Kidney (tissue), 14 donors: ENCODE measurements around the gene GCSAM. TPM values are rescaled to one million over a fixed set of nuclear protein-coding genes. Genes with fewer than 3 reads are reported as not detected.
A peak's percentile ranks its signal among the peaks of the same experiment; 100 is the strongest.

Experiments used
- DNase-seq, 5 donors: peaks; one replicate each; pipeline ENCODE4 v3.0.0-alpha.2; 2013 to 2020
- FAIRE-seq: peaks from 2 replicates; lab custom pipeline; 2012; peaks lifted over from hg19 to GRCh38; lab: Jason Lieb, UNC
- H3K27ac ChIP-seq, 2 donors: one replicate each; pipeline ENCODE4 v1.7.0; 2013; ENCODE audit warnings: low read depth in 2 of 2, low read length in 2 of 2, inconsistent platforms in 1 of 2
- H3K27me3 ChIP-seq: one replicate; pipeline ENCODE4 v1.7.1; 2013; ENCODE audit warnings: low read length, inconsistent platforms; ENCODE audit not compliant: control insufficient read depth, insufficient read depth
- H3K36me3 ChIP-seq, 3 donors: one replicate each; pipeline versions ENCODE4 v1.7.0 to v1.7.1; 2013; ENCODE audit warnings: low read length in 3 of 3, control low read depth in 1 of 3, inconsistent platforms in 1 of 3; ENCODE audit not compliant: insufficient read depth in 3 of 3, control insufficient read depth in 2 of 3
- H3K4me1 ChIP-seq, 3 donors: one replicate each; pipeline versions ENCODE4 v1.7.0 to v1.7.1; 2013; ENCODE audit warnings: low read length in 3 of 3, inconsistent platforms in 1 of 3, low read depth in 1 of 3; ENCODE audit not compliant: control insufficient read depth in 2 of 3, insufficient read depth in 2 of 3
- H3K4me3 ChIP-seq, 3 donors: one replicate each; pipeline versions ENCODE4 v1.7.0 to v1.8.1; 2013; ENCODE audit warnings: low read length in 3 of 3, control low read depth in 1 of 3, inconsistent platforms in 1 of 3
- H3K9ac ChIP-seq, 3 donors: one replicate each; pipeline versions ENCODE4 v1.7.0 to v1.7.1; 2013; ENCODE audit warnings: low read length in 3 of 3, control low read depth in 1 of 3, inconsistent platforms in 1 of 3
- H3K9me3 ChIP-seq, 3 donors: one replicate each; pipeline versions ENCODE4 v1.7.0 to v1.7.1; 2013; ENCODE audit warnings: low read length in 3 of 3, control low read depth in 1 of 3, inconsistent platforms in 1 of 3; ENCODE audit not compliant: control insufficient read depth in 2 of 3, insufficient read depth in 1 of 3
- CTCF ChIP-seq: IDR thresholded peaks from 3 replicates; pipeline ENCODE4 v1.5.1; 2012; ENCODE audit warnings: mild to moderate bottlenecking, moderate library complexity, borderline replicate concordance; ENCODE audit not compliant: insufficient read depth; ENCODE audit errors: extremely low read depth
- intact Hi-C: fragments of 100-400 bp; cut with DNase I; formaldehyde crosslinking; loops from one replicate; pipeline ENCODE4 v1.11.1; 2022
- polyA plus RNA-seq: library from polyadenylated mRNA; stranded (reverse); fragments of 350-450 nt; fragmentation: Illumina TruSeq; extraction: RNeasy Lipid Tissue Mini Kit (QIAGEN cat#74804); gene quantifications from one replicate; pipeline ENCODE4 v1.2.3, GENCODE V29; 2014; ENCODE audit warnings: low read depth, low replicate concordance; ENCODE audit not compliant: insufficient read depth
- total RNA-seq: library from RNA; stranded (reverse); fragmentation: NEBNext Ultra II Directional; extraction: Animal tissue kit (Norgen Biotek cat#: 25700); gene quantifications from one replicate; pipeline ENCODE4 v1.2.1, GENCODE V29; 2021
- donor health status: control.
- donor health status: control.
- donor health status: control.
- donor health status: control.
- donor health status: control.
- donor health status: DM: yes; HTN: yes; CAD: no.
- donor health status: Normal renal cell carcinoma (clear cell type).

The GCSAM gene
- total and polyA plus RNA-seq, 2 donors from 2014 or later = 0.88 TPM; not detected in 1

GRCh38 chr3:112088944-112089343 lies 44.1 kb downstream of the GCSAM start:
- no peaks in the 10 kb centered on the region for H3K36me3 ChIP-seq
- TF ChIP-seq CTCF = no peak
- FAIRE-seq = no peak
- no peak for DNase-seq
- H3K4me1 ChIP-seq = peaks cover 2 to 13% (median 9%) of the 10 kb centered on the region in 3 donors
- no peak overlapping the region for H3K4me3 ChIP-seq
- no peak overlapping the region for H3K27ac ChIP-seq
- H3K9me3 ChIP-seq = no peaks in the 10 kb centered on the region
- no peaks in the 10 kb centered on the region for H3K27me3 ChIP-seq
- intact Hi-C loops = no loop called here
- no peak overlapping the region for H3K9ac ChIP-seq

DNA sequence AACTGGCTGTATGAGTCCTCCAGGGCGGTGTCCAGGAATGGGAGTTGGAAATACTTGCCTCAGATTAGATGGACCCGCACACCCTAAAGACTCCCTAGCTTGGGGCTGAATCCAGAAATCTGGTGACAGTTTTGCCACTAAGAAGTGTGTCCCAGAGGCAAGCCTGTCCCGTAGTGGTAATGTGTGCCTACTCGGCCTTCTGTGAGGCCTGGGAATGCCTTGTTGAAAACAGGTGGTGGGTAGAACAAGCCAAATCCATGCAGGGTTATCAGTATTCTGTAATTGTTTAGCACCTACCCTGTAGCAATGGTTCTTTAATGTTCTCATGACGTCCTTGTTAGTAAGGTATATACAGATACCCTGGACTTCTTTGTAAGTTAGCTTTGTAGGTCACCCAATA lies 45.3 kb downstream of the GCSAM start:
- FAIRE-seq = no peak
- Histone ChIP-seq H3K9ac (no peak overlapping the region), H3K27ac (peak overlapping the region in 1 of 2 donors; percentile 20), H3K9me3 (no peaks in the 10 kb centered on the region), H3K4me1 (peaks cover 2 to 13% (median 9%) of the 10 kb centered on the region in 3 donors), H3K4me3 (peak overlapping the region in 2 of 3 donors; percentile 28 to 40), H3K36me3 (no peaks in the 10 kb centered on the region), H3K27me3 (no peaks in the 10 kb centered on the region)
- no peak for TF ChIP-seq CTCF
- DNase-seq = peak in 2 of 5 donors; percentile 14 to 45
- intact Hi-C loops = no loop called here

GRCh38 chr3:112086875-112087524 lies 46.0 kb downstream of the GCSAM start:
- H3K27ac ChIP-seq = peak overlapping the region; percentile 18 to 43
- DNase-seq = peak in 3 of 5 donors; percentile 21 to 55 (median 29)

More at GRCh38 chr3:112086875-112087524, 46.0 kb downstream of the GCSAM start:
- H3K9me3 ChIP-seq = no peaks in the 10 kb centered on the region
- peak overlapping the region in 1 of 3 donors; percentile 46 for H3K9ac ChIP-seq
- peaks cover 0 to 13% (median 9%) of the 10 kb centered on the region in 3 donors for H3K4me1 ChIP-seq
- intact Hi-C loops = no loop called here
- H3K36me3 ChIP-seq = no peaks in the 10 kb centered on the region
- peak overlapping the region; percentile 42 to 61 (median 45) for H3K4me3 ChIP-seq
- no peaks in the 10 kb centered on the region for H3K27me3 ChIP-seq
- TF ChIP-seq CTCF = no peak
- FAIRE-seq = no peak
